PC-3 (cell line): ENCODE measurements around the gene PLAAT4. TPM values are rescaled to one million over a fixed set of nuclear protein-coding genes. Genes with fewer than 3 reads are reported as not detected.
A peak's percentile ranks its signal among the peaks of the same experiment; 100 is the strongest.

Source experiments
- ATAC-seq: fragments of 200-7000 bp; cut with Tn5 transposase; 2 replicates; pipeline ENCODE4 v1.9.1; 2020; ENCODE audit warnings: mild to moderate bottlenecking, moderate library complexity
- BruUV-seq: library from RNA; stranded (reverse); fragments of 400-500 nt; replicated peaks from 2 replicates; lab custom pipeline; 2021; lab: Mats Ljungman, UMichigan
- CTCF ChIA-PET: fragments of 300-600 bp; sonication (Branson Sonifier 250); formaldehyde crosslinking; loops from one replicate; lab custom pipeline; 2022; ENCODE audit warnings: antibody characterized with exemption; lab: Charles Lee
- POLR2A ChIA-PET: fragments of 300-600 bp; sonication (Branson Sonifier 250); formaldehyde crosslinking; loops from one replicate; lab custom pipeline; 2022; ENCODE audit warnings: antibody characterized with exemption; ENCODE audit not compliant: unreplicated experiment; lab: Charles Lee
- DNase-seq: peaks from one replicate; pipeline ENCODE4 v3.0.0-alpha.2; 2015
- H2AFZ ChIP-seq: fragments of 300-600 bp; sonication (generic); 2 replicates; pipeline ENCODE4 v1.6.0; 2016; ENCODE audit warnings: antibody characterized with exemption, low read length
- H3F3A ChIP-seq: fragments of 300-600 bp; sonication (generic); one replicate; pipeline ENCODE4 v1.6.0; 2017; ENCODE audit warnings: antibody characterized with exemption, low read length, control low read depth, mild to moderate bottlenecking; ENCODE audit not compliant: unreplicated experiment
- H3K27ac ChIP-seq: fragments of 300-600 bp; sonication (generic); 2 replicates; pipeline ENCODE4 v1.5.1; 2016; ENCODE audit warnings: mild to moderate bottlenecking, low read length
- H3K27me3 ChIP-seq: fragments of 300-600 bp; sonication (generic); 2 replicates; pipeline ENCODE4 v1.6.1; 2016; ENCODE audit warnings: low read length, mixed read lengths
- H3K36me3 ChIP-seq: fragments of 300-600 bp; sonication (generic); 2 replicates; pipeline ENCODE4 v1.6.1; 2016; ENCODE audit warnings: low read depth, mixed run types, low read length, mixed read lengths
- H3K4me1 ChIP-seq: fragments of 300-600 bp; sonication (generic); 2 replicates; pipeline ENCODE4 v1.5.1; 2016; ENCODE audit warnings: low read length; ENCODE audit not compliant: insufficient read depth
- H3K4me2 ChIP-seq: fragments of 300-600 bp; sonication (generic); 2 replicates; pipeline ENCODE4 v1.6.0; 2016; ENCODE audit warnings: low read length
- H3K4me3 ChIP-seq: fragments of 300-600 bp; sonication (generic); 2 replicates; pipeline ENCODE4 v1.5.1; 2016; ENCODE audit warnings: mild to moderate bottlenecking, low read length, mixed read lengths
- H3K79me2 ChIP-seq: fragments of 300-600 bp; sonication (generic); 2 replicates; pipeline ENCODE4 v1.6.1; 2017; ENCODE audit warnings: low read length, mixed read lengths
- H3K9ac ChIP-seq: fragments of 300-600 bp; sonication (generic); 2 replicates; pipeline ENCODE4 v1.6.0; 2016; ENCODE audit warnings: mild to moderate bottlenecking, low read length
- H3K9me2 ChIP-seq: fragments of 300-600 bp; sonication (generic); replicated peaks from 2 replicates; pipeline ENCODE4 v1.6.1; 2016; ENCODE audit warnings: mixed run types, low read length, mixed read lengths
- H3K9me3 ChIP-seq: fragments of 300-600 bp; sonication (generic); 2 replicates; pipeline ENCODE4 v1.6.1; 2016; ENCODE audit warnings: low read length, mixed read lengths
- H4K20me1 ChIP-seq: fragments of 300-600 bp; sonication (generic); 2 replicates; pipeline ENCODE4 v1.6.1; 2016; ENCODE audit warnings: low read length, mixed read lengths
- CTCF ChIP-seq: fragments of 300-600 bp; sonication (generic); conservative IDR thresholded peaks from 2 replicates; pipeline ENCODE4 v1.5.1; 2017; ENCODE audit warnings: antibody characterized with exemption, low read depth, mild to moderate bottlenecking, low read length
- EZH2 ChIP-seq: fragments of 300-600 bp; sonication (generic); IDR thresholded peaks from one replicate; pipeline ENCODE4 v1.6.1; 2017; ENCODE audit warnings: antibody characterized with exemption, mild to moderate bottlenecking, low read length; ENCODE audit not compliant: unreplicated experiment
- EZH2phosphoT487 ChIP-seq: fragments of 300-600 bp; sonication (generic); IDR thresholded peaks from 2 replicates; pipeline ENCODE4 v1.6.1; 2018; ENCODE audit warnings: mild to moderate bottlenecking, antibody characterized with exemption, low read length, borderline replicate concordance
- intact Hi-C: fragments of 100-400 bp; cut with micrococcal nuclease; formaldehyde crosslinking; loops from 2 replicates; pipeline ENCODE4 v1.9.0; 2023
- total RNA-seq: library from RNA; depleted of rRNA; stranded (reverse); fragments of >200 nt; gene quantifications from 2 replicates; pipeline ENCODE4 v1.2.3, GENCODE V29; 2014

PLAAT4 gene
- total RNA-seq, 1 experiment from 2014 or later = 5.4 TPM

GRCh38 chr11:63510360-63511047 is 26.1 kb upstream of the PLAAT4 start:
- ATAC-seq = peak; percentile 47
- no peak overlapping the region for H3K4me3 ChIP-seq
- no peaks in the 10 kb centered on the region for H3F3A ChIP-seq
- H3K9me3 ChIP-seq = no peaks in the 10 kb centered on the region
- TF ChIP-seq CTCF (no peak), EZH2 (no peak), EZH2phosphoT487 (no peak)
- POLR2A ChIA-PET = no interaction called here
- no peak overlapping the region for H3K27ac ChIP-seq
- no peaks in the 10 kb centered on the region for H3K79me2 ChIP-seq
- no peaks in the 10 kb centered on the region for H3K9me2 ChIP-seq
- no TSS peak for BruUV-seq
- H3K4me2 ChIP-seq = no peak overlapping the region
- intact Hi-C loops = no loop called here
- DNase-seq = no peak
- H4K20me1 ChIP-seq = no peaks in the 10 kb centered on the region
- no peaks in the 10 kb centered on the region for H3K4me1 ChIP-seq
- H2AFZ ChIP-seq = no peak overlapping the region
- no peaks in the 10 kb centered on the region for H3K36me3 ChIP-seq
- H3K27me3 ChIP-seq = no peaks in the 10 kb centered on the region
- CTCF ChIA-PET = no interaction called here
- H3K9ac ChIP-seq = no peak overlapping the region

GRCh38 chr11:63511048-63511748 is 25.4 kb upstream of the PLAAT4 start:
- no TSS peak for BruUV-seq
- no peak for TF ChIP-seq EZH2phosphoT487
- no peak for TF ChIP-seq EZH2
- no peak for TF ChIP-seq CTCF
- Histone ChIP-seq H3K4me1 (no peaks in the 10 kb centered on the region), H3K4me3 (no peak overlapping the region), H3K36me3 (no peaks in the 10 kb centered on the region), H4K20me1 (no peaks in the 10 kb centered on the region), H3K27me3 (no peaks in the 10 kb centered on the region), H3K9ac (no peak overlapping the region), H3F3A (no peaks in the 10 kb centered on the region), H3K9me3 (no peaks in the 10 kb centered on the region), H2AFZ (no peak overlapping the region), H3K4me2 (no peak overlapping the region), H3K27ac (no peak overlapping the region), H3K9me2 (no peaks in the 10 kb centered on the region), H3K79me2 (no peaks in the 10 kb centered on the region)
- ChIA-PET POLR2A (no interaction called here), CTCF (no interaction called here)
- intact Hi-C loops = no loop called here
- ATAC-seq = no peak
- DNase-seq = no peak

- H3K9me3 ChIP-seq = no peaks in the 10 kb centered on the region
- no peaks in the 10 kb centered on the region for H3K27me3 ChIP-seq
- no peaks in the 10 kb centered on the region for H3K79me2 ChIP-seq
- H3K9ac ChIP-seq = no peak overlapping the region
- POLR2A ChIA-PET = no interaction called here
- no peak overlapping the region for H2AFZ ChIP-seq
- H3K9me2 ChIP-seq = no peaks in the 10 kb centered on the region
- no peak overlapping the region for H3K4me2 ChIP-seq
- H4K20me1 ChIP-seq = no peaks in the 10 kb centered on the region
- intact Hi-C loops = no loop called here
- DNase-seq (no peak), ATAC-seq (no peak)
- no peak overlapping the region for H3K4me3 ChIP-seq
- no peaks in the 10 kb centered on the region for H3F3A ChIP-seq
- CTCF ChIA-PET = no interaction called here
- no peaks in the 10 kb centered on the region for H3K36me3 ChIP-seq
- no peak for TF ChIP-seq EZH2phosphoT487
- TF ChIP-seq CTCF = no peak
- no peak for TF ChIP-seq EZH2
- BruUV-seq = no TSS peak
- no peaks in the 10 kb centered on the region for H3K4me1 ChIP-seq
- H3K27ac ChIP-seq = no peak overlapping the region
These were observed 23.8 kb upstream of the PLAAT4 start for GRCh38 chr11:63512816-63513215.
